ENCODE results near the gene PRDX1. TPM values are rescaled to one million over a fixed set of nuclear protein-coding genes. Genes with fewer than 3 reads are reported as not detected.

PRDX1 gene
- total and polyA plus RNA-seq, 2 of the 8 experiments (the other 6 are each of a cell fraction or from before 2014, with no cell fraction given): 1,165 to 1,418 TPM

GRCh38 chr1:45550401-45551351 lies 29.0 kb upstream of the PRDX1 start, which contains the start of gene AKR1A1 (continued):
- TF ChIP-seq SUZ12 (IDR thresholded peaks at IDR 0.05; ENCODE audit: low read length) (no peak), CHD2 (IDR thresholded peaks at IDR 0.05; ENCODE audit: low read length) (peak; percentile 75), CREB1 (IDR thresholded peaks at IDR 0.05) (peak; percentile 50; the same call in 1 of the 2 replicates), USF2 (IDR thresholded peaks at IDR 0.05; ENCODE audit: low read length) (peak; percentile 91), CBX8 (IDR thresholded peaks at IDR 0.05; ENCODE audit: borderline replicate concordance, low read depth, low read length) (no peak), TCF12 (IDR thresholded peaks at IDR 0.05; ENCODE audit: low read depth, low read length) (no peak), SIX5 (IDR thresholded peaks at IDR 0.05; ENCODE audit: low read depth, low read length) (no peak), KDM4A (IDR thresholded peaks at IDR 0.05; ENCODE audit: low read depth, low read length, severe bottlenecking) (peak; percentile 67), FOSL1 (IDR thresholded peaks at IDR 0.05; ENCODE audit: insufficient read depth, low read depth, low read length) (no peak), BCL11A (IDR thresholded peaks at IDR 0.05; ENCODE audit: low read depth in 2 of 2, low read length in 2 of 2) (no peak), EGR1 (IDR thresholded peaks at IDR 0.05; ENCODE audit: borderline replicate concordance, low read depth, low read length) (no peak), TEAD4 (IDR thresholded peaks at IDR 0.05; ENCODE audit: low read depth, low read length) (no peak), EP300 (IDR thresholded peaks at IDR 0.05; ENCODE audit: borderline replicate concordance in 1 of 2, low read depth in 2 of 2, low read length in 2 of 2) (peak in 1 of 2 experiments; percentile 10; a peak in 1 of 3 replicates), CTBP2 (IDR thresholded peaks at IDR 0.05; ENCODE audit: borderline replicate concordance, insufficient read depth, insufficient read length, low read length) (no peak), RAD21 (IDR thresholded peaks at IDR 0.05 in 1 of 2, conservative IDR thresholded peaks at IDR 0.05 in 1 of 2; ENCODE audit: low read depth in 2 of 2, low read length in 2 of 2) (no peak), CHD1 (IDR thresholded peaks at IDR 0.05; ENCODE audit: low read depth, low read length) (no peak), GABPA (IDR thresholded peaks at IDR 0.05; ENCODE audit: borderline replicate concordance, insufficient read depth, low read length) (no peak)
- TF ChIP-seq, protein P1, sequence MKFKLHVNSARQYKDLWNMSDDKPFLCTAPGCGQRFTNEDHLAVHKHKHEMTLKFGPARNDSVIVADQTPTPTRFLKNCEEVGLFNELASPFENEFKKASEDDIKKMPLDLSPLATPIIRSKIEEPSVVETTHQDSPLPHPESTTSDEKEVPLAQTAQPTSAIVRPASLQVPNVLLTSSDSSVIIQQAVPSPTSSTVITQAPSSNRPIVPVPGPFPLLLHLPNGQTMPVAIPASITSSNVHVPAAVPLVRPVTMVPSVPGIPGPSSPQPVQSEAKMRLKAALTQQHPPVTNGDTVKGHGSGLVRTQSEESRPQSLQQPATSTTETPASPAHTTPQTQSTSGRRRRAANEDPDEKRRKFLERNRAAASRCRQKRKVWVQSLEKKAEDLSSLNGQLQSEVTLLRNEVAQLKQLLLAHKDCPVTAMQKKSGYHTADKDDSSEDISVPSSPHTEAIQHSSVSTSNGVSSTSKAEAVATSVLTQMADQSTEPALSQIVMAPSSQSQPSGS (IDR thresholded peaks at IDR 0.05; ENCODE audit: low read length): peak; percentile 39; the same call in 1 of the 2 replicates
- TF ChIP-seq, protein P2, sequence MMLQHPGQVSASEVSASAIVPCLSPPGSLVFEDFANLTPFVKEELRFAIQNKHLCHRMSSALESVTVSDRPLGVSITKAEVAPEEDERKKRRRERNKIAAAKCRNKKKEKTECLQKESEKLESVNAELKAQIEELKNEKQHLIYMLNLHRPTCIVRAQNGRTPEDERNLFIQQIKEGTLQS (IDR thresholded peaks at IDR 0.05; ENCODE audit: insufficient read depth, low read depth, low read length): peak; percentile 70

All from H1 (cell line).